C4-2B (cell line): ENCODE results near the gene INS.

Experiments
- CTCF ChIP-seq: fragments of 450-650 bp; conservative IDR thresholded peaks from 2 replicates; pipeline ENCODE4 v1.5.1; 2017; ENCODE audit warnings: mild to moderate bottlenecking
- ZFX ChIP-seq: fragments of 450-650 bp; IDR thresholded peaks from 2 replicates; pipeline ENCODE4 v1.6.1; 2017

- no peak for TF ChIP-seq CTCF
- TF ChIP-seq ZFX, result no peak
Measured at GRCh38 chr11:2140411-2141400, 20.3 kb downstream of the INS start.
